Mesenchymal stem cell (in vitro differentiated cells and primary cell): ENCODE results near the gene SNRNP200.

ENCODE experiments used
- DNase-seq: peaks from one replicate; pipeline ENCODE4 v3.0.0-alpha.2; 2013
- H2AFZ ChIP-seq: one replicate; pipeline ENCODE4 v1.6.1; 2013; ENCODE audit warnings: low read depth, mild to moderate bottlenecking, control low read depth, inconsistent platforms, low read length, moderate library complexity
- H2AK5ac ChIP-seq: 2 replicates; pipeline ENCODE4 v1.6.1; 2013; ENCODE audit warnings: low read length, moderate library complexity, mild to moderate bottlenecking, inconsistent platforms; ENCODE audit not compliant: severe bottlenecking
- H2BK120ac ChIP-seq: one replicate; pipeline ENCODE4 v1.6.1; 2013; ENCODE audit warnings: low read depth, mild to moderate bottlenecking, inconsistent platforms, low read length, moderate library complexity
- H2BK12ac ChIP-seq, 2 experiments: one replicate each; pipeline ENCODE4 v1.6.1; 2013; ENCODE audit warnings: inconsistent platforms in 2 of 2, low read length in 2 of 2, mild to moderate bottlenecking in 2 of 2, moderate library complexity in 2 of 2, control low read depth in 1 of 2
- H2BK15ac ChIP-seq: one replicate; pipeline ENCODE4 v1.6.1; 2013; ENCODE audit warnings: mild to moderate bottlenecking, low read depth, inconsistent platforms; ENCODE audit not compliant: poor library complexity, severe bottlenecking
- H2BK5ac ChIP-seq: 2 replicates; pipeline ENCODE4 v1.6.1; 2013; ENCODE audit warnings: low read depth, mild to moderate bottlenecking, low read length, control low read depth, inconsistent platforms; ENCODE audit not compliant: poor library complexity, severe bottlenecking
- H3K14ac ChIP-seq, 2 experiments: one replicate each; pipeline ENCODE4 v1.6.1; 2013; ENCODE audit warnings: inconsistent platforms in 2 of 2, low read length in 2 of 2, control low read depth in 1 of 2, mild to moderate bottlenecking in 1 of 2, moderate library complexity in 1 of 2
- H3K18ac ChIP-seq, 2 experiments: one replicate each; pipeline ENCODE4 v1.6.1; 2013; ENCODE audit warnings: inconsistent platforms in 2 of 2, low read length in 2 of 2, control low read depth in 1 of 2, low read depth in 1 of 2, mild to moderate bottlenecking in 1 of 2
- H3K23ac ChIP-seq, 2 experiments: one replicate each; pipeline ENCODE4 v1.6.1; 2013; ENCODE audit warnings: inconsistent platforms in 2 of 2, low read length in 2 of 2, mild to moderate bottlenecking in 2 of 2, moderate library complexity in 2 of 2, control low read depth in 1 of 2
- H3K27ac ChIP-seq: 2 replicates; pipeline ENCODE4 v1.5.1; 2013; ENCODE audit warnings: mild to moderate bottlenecking, moderate library complexity, low read length, control low read depth, inconsistent platforms; ENCODE audit not compliant: poor library complexity, severe bottlenecking
- H3K27me3 ChIP-seq, 2 experiments: 2 replicates each; pipeline versions ENCODE4 v1.6.1 to v1.7.0; 2013; ENCODE audit warnings: low read length in 2 of 2, mild to moderate bottlenecking in 2 of 2, moderate library complexity in 2 of 2, control low read depth in 1 of 2, inconsistent platforms in 1 of 2; ENCODE audit not compliant: control insufficient read depth in 1 of 2, insufficient read depth in 1 of 2
- H3K36me3 ChIP-seq, 2 experiments: 2 replicates each; pipeline versions ENCODE4 v1.6.1 to v1.7.0; 2013; ENCODE audit warnings: low read length in 2 of 2, control low read depth in 1 of 2, inconsistent platforms in 1 of 2, low read depth in 1 of 2, mild to moderate bottlenecking in 1 of 2; ENCODE audit not compliant: insufficient read depth in 2 of 2, control insufficient read depth in 1 of 2
- H3K4ac ChIP-seq, 2 experiments: one replicate each; pipeline ENCODE4 v1.6.1; 2013; ENCODE audit warnings: inconsistent platforms in 2 of 2, low read length in 2 of 2, mild to moderate bottlenecking in 2 of 2, moderate library complexity in 2 of 2, control low read depth in 1 of 2, low read depth in 1 of 2
- H3K4me1 ChIP-seq: 2 replicates; pipeline ENCODE4 v1.6.1; 2013; ENCODE audit warnings: low read depth, low read length, control low read depth; ENCODE audit not compliant: control insufficient read depth, insufficient read depth
- H3K4me2 ChIP-seq: 2 replicates; pipeline ENCODE4 v1.6.1; 2013; ENCODE audit warnings: low read length, mild to moderate bottlenecking, inconsistent platforms; ENCODE audit not compliant: poor library complexity, severe bottlenecking
- H3K4me3 ChIP-seq, 2 experiments: 2 replicates each; pipeline versions ENCODE4 v1.5.1 to v1.7.0; 2013; ENCODE audit warnings: low read length in 2 of 2, mild to moderate bottlenecking in 2 of 2, control low read depth in 1 of 2, low read depth in 1 of 2; ENCODE audit not compliant: insufficient read depth in 1 of 2
- H3K79me1 ChIP-seq: replicated peaks from 2 replicates; pipeline ENCODE4 v1.6.1; 2013; ENCODE audit warnings: mild to moderate bottlenecking, control low read depth, low read length, inconsistent platforms; ENCODE audit not compliant: poor library complexity, severe bottlenecking
- H3K9ac ChIP-seq: 2 replicates; pipeline ENCODE4 v1.7.0; 2013; ENCODE audit warnings: mild to moderate bottlenecking, low read length, moderate library complexity
- H3K9me3 ChIP-seq: 2 replicates; pipeline ENCODE4 v1.7.0; 2013; ENCODE audit warnings: mild to moderate bottlenecking, low read length; ENCODE audit not compliant: control insufficient read depth
- H4K8ac ChIP-seq: one replicate; pipeline ENCODE4 v1.6.1; 2013; ENCODE audit warnings: inconsistent platforms, mild to moderate bottlenecking, low read length, moderate library complexity
- H4K91ac ChIP-seq: one replicate; pipeline ENCODE4 v1.6.1; 2013; ENCODE audit warnings: mild to moderate bottlenecking, low read length, inconsistent platforms
- WGBS: methylation state at CpG from one replicate; pipeline ENCODE4 v1.1.7; 2013; ENCODE audit warnings: mixed read lengths; 5-methylcytosine and 5-hydroxymethylcytosine counted together

SNRNP200 gene

GRCh38 chr2:96225016-96225533, 80.3 kb downstream of the SNRNP200 start:
- Histone ChIP-seq H3K4ac (no peak overlapping the region), H3K36me3 (no peaks in the 10 kb centered on the region)
- 92% methylated on average over 3 of the region's 3 CpGs for WGBS

More at GRCh38 chr2:96225016-96225533, 80.3 kb downstream of the SNRNP200 start:
- no peaks in the 10 kb centered on the region for H3K9me3 ChIP-seq
- H4K8ac ChIP-seq = no peak overlapping the region
- no peaks in the 10 kb centered on the region for H3K27me3 ChIP-seq
- no peak overlapping the region for H3K27ac ChIP-seq
- no peak overlapping the region for H2BK15ac ChIP-seq
- H2BK5ac ChIP-seq = no peak overlapping the region
- no peak overlapping the region for H3K4me2 ChIP-seq
- no peak overlapping the region for H2BK12ac ChIP-seq
- no peak overlapping the region for H3K14ac ChIP-seq
- no peak overlapping the region for H4K91ac ChIP-seq
- no peak overlapping the region for H3K9ac ChIP-seq
- no peak overlapping the region for H3K4me3 ChIP-seq
- no peaks in the 10 kb centered on the region for H3K4me1 ChIP-seq
- no peak overlapping the region for H2BK120ac ChIP-seq
- no peak for DNase-seq
- H3K23ac ChIP-seq = no peak overlapping the region
- H2AK5ac ChIP-seq = no peak overlapping the region
- H3K79me1 ChIP-seq = peaks cover 15% of the 10 kb centered on the region
- no peak overlapping the region for H3K18ac ChIP-seq
- no peak overlapping the region for H2AFZ ChIP-seq
